Measurements from ENCODE around the gene TAS1R1. TPM values are rescaled to one million over a fixed set of nuclear protein-coding genes. Genes with fewer than 3 reads are reported as not detected.
A peak's percentile ranks its signal among the peaks of the same experiment; 100 is the strongest.

The TAS1R1 gene
- total RNA-seq, 6 experiments from 2014 or later = 0.26 TPM; not detected in 5

DNA sequence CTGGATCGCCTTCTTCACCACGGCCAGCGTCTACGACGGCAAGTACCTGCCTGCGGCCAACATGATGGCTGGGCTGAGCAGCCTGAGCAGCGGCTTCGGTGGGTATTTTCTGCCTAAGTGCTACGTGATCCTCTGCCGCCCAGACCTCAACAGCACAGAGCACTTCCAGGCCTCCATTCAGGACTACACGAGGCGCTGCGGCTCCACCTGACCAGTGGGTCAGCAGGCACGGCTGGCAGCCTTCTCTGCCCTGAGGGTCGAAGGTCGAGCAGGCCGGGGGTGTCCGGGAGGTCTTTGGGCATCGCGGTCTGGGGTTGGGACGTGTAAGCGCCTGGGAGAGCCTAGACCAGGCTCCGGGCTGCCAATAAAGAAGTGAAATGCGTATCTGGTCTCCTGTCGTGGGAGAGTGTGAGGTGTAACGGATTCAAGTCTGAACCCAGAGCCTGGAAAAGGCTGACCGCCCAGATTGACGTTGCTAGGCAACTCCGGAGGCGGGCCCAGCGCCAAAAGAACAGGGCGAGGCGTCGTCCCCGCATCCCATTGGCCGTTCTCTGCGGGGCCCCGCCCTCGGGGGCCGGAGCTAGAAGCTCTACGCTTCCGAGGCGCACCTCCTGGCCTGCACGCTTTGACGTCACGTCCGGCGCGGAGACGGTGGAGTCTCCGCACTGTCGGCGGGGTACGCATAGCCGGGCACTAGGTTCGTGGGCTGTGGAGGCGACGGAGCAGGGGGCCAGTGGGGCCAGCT is 24.4 kb downstream of the TAS1R1 start, which contains the start of gene ZBTB48:
Gene ZBTB48, plus strand, starts transcription at position 621 of the 745 bp plus-strand sequence. CDS start 616 bp downstream, outside the sequence.
- ATAC-seq (peak; percentile 90 to 94 (median 92)), DNase-seq (peak; percentile 100)
- Histone ChIP-seq H3K27ac (peak within 1 kb of the TSS; percentile 87 to 93 (median 92)), H3K4me1 (peaks cover 0 to 45% (median 24%) of the 10 kb centered on the region in 4 donors), H3K9me3 (no peaks in the 10 kb centered on the region), H3K36me3 (no peaks in the 10 kb centered on the region), H3K4me3 (peak within 1 kb of the TSS; percentile 74 to 95 (median 91)), H3K27me3 (no peaks in the 10 kb centered on the region)
- intact Hi-C loops (cut with DNase I) = no loop called here
- TF ChIP-seq CTCF (IDR thresholded peaks at IDR 0.05) (no peak), POLR2A (IDR thresholded peaks at IDR 0.05) (peak; percentile 92)
- WGBS (ENCODE audit: insufficient coverage, low coverage, low lambda C conversion rate, missing lambda C conversion rate) = 68% methylated on average over 5 of the region's 58 CpGs

DNA sequence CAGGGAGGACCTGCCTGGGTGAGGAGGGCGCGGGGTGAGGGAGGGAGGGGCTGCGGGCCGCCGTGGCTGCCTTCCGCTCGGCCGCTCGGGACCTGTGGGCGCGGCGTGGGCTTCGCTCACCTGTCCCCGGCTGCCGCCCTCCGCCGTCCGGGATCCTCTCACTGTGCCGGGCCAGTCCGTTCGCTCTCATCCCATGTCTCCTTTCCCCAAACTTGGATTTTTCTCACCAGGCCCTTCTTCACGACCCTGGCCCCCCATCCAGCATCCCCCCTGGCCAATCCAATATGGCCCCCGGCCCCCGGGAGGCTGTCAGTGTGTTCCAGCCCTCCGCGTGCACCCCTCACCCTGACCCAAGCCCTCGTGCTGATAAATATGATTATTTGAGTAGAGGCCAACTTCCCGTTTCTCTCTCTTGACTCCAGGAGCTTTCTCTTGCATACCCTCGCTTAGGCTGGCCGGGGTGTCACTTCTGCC is 25.0 kb downstream of the TAS1R1 start:
- WGBS (ENCODE audit: insufficient coverage, low coverage, low lambda C conversion rate, missing lambda C conversion rate) = 0% methylated on average over 16 of the region's 30 CpGs
- ATAC-seq = peak in 1 of 4 donors; percentile 1

DNA sequence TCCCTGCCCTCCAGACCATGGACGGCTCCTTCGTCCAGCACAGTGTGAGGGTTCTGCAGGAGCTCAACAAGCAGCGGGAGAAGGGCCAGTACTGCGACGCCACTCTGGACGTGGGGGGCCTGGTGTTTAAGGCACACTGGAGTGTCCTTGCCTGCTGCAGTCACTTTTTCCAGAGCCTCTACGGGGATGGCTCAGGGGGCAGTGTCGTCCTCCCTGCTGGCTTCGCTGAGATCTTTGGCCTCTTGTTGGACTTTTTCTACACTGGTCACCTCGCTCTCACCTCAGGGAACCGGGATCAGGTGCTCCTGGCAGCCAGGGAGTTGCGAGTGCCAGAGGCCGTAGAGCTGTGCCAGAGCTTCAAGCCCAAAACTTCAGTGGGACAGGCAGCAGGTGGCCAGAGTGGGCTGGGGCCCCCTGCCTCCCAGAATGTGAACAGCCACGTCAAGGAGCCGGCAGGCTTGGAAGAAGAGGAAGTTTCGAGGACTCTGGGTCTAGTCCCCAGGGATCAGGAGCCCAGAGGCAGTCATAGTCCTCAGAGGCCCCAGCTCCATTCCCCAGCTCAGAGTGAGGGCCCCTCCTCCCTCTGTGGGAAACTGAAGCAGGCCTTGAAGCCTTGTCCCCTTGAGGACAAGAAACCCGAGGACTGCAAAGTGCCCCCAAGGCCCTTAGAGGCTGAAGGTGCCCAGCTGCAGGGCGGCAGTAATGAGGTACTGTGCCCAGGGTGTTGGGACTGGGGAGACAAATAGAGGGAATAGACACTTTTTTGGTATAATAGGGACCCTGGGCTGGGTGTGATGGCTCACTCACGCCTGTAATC is 25.7 kb downstream of the TAS1R1 start:
- H3K36me3 ChIP-seq = no peaks in the 10 kb centered on the region
- 52% methylated on average over 4 of the region's 19 CpGs for WGBS (ENCODE audit: insufficient coverage, low coverage, low lambda C conversion rate, missing lambda C conversion rate)
- DNase-seq (peak; percentile 46 to 84 (median 79)), ATAC-seq (peak; percentile 0 to 49 (median 22))
- intact Hi-C loops (cut with DNase I) = no loop called here
- H3K4me3 ChIP-seq = peak overlapping the region; percentile 74 to 95 (median 91)
- peaks cover 0 to 45% (median 24%) of the 10 kb centered on the region in 4 donors for H3K4me1 ChIP-seq
- no peaks in the 10 kb centered on the region for H3K9me3 ChIP-seq
- no peaks in the 10 kb centered on the region for H3K27me3 ChIP-seq
- peak overlapping the region; percentile 87 to 93 (median 92) for H3K27ac ChIP-seq
- peak; percentile 11 for TF ChIP-seq POLR2A (IDR thresholded peaks at IDR 0.05)
- TF ChIP-seq CTCF (IDR thresholded peaks at IDR 0.05) = no peak

More for the DNA sequence above, 25.0 kb downstream of the TAS1R1 start:
- DNase-seq = no peak
- H3K9me3 ChIP-seq = no peaks in the 10 kb centered on the region
- H3K4me3 ChIP-seq = peak overlapping the region; percentile 74 to 95 (median 91)
- no peak for TF ChIP-seq CTCF (IDR thresholded peaks at IDR 0.05)
- TF ChIP-seq POLR2A (IDR thresholded peaks at IDR 0.05) = no peak
- intact Hi-C loops (cut with DNase I) = no loop called here
- H3K27me3 ChIP-seq = no peaks in the 10 kb centered on the region
- peak overlapping the region; percentile 87 to 93 (median 92) for H3K27ac ChIP-seq
- no peaks in the 10 kb centered on the region for H3K36me3 ChIP-seq
- H3K4me1 ChIP-seq = peaks cover 0 to 45% (median 24%) of the 10 kb centered on the region in 4 donors

DNA sequence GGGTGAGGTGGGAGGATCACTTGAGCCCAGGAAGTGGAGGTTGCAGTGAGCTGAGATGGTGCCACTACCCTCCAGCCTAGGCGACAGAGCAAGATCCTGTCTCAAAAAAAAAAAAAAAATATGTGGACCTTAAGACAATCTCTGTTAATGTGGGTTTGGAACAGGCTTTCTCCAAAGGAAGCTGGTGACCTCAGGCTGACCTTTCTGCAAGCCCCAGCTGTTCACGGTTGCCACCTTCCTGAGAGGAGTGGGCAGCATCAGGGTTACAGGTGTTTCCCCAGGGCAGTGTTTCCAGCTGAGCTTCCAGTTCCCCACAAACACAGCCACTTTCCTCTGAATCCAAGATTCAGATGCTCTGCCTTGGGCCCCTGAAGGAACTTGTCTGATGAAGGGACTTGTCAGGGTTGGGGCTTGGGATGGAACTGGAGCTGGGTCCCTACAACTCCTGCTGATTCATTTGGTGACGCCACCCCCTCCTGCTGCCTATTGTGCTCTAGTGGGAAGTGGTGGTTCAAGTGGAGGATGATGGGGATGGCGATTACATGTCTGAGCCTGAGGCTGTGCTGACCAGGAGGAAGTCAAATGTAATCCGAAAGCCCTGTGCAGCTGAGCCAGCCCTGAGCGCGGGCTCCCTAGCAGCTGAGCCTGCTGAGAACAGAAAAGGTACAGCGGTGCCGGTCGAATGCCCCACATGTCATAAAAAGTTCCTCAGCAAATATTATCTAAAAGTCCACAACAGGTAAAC is 26.6 kb downstream of the TAS1R1 start:
- WGBS (ENCODE audit: insufficient coverage, low coverage, low lambda C conversion rate, missing lambda C conversion rate) = 5% methylated on average over 2 of the region's 10 CpGs
- Histone ChIP-seq H3K4me1 (peaks cover 0 to 45% (median 24%) of the 10 kb centered on the region in 4 donors), H3K4me3 (peak overlapping the region in 1 of 3 donors; percentile 12), H3K27me3 (no peaks in the 10 kb centered on the region), H3K9me3 (no peaks in the 10 kb centered on the region), H3K27ac (peak overlapping the region; percentile 54 to 92 (median 87)), H3K36me3 (no peaks in the 10 kb centered on the region)
- TF ChIP-seq CTCF (IDR thresholded peaks at IDR 0.05) (no peak), POLR2A (IDR thresholded peaks at IDR 0.05) (no peak)
- ATAC-seq (peak in 2 of 4 donors; percentile 1 to 10), DNase-seq (peak in 1 of 3 donors; percentile 44)
- intact Hi-C loops (cut with DNase I) = no loop called here

Data from right lobe of liver (tissue), 6 donors.